ENCODE measurements around the gene ALKBH6.

The ALKBH6 gene

DNA sequence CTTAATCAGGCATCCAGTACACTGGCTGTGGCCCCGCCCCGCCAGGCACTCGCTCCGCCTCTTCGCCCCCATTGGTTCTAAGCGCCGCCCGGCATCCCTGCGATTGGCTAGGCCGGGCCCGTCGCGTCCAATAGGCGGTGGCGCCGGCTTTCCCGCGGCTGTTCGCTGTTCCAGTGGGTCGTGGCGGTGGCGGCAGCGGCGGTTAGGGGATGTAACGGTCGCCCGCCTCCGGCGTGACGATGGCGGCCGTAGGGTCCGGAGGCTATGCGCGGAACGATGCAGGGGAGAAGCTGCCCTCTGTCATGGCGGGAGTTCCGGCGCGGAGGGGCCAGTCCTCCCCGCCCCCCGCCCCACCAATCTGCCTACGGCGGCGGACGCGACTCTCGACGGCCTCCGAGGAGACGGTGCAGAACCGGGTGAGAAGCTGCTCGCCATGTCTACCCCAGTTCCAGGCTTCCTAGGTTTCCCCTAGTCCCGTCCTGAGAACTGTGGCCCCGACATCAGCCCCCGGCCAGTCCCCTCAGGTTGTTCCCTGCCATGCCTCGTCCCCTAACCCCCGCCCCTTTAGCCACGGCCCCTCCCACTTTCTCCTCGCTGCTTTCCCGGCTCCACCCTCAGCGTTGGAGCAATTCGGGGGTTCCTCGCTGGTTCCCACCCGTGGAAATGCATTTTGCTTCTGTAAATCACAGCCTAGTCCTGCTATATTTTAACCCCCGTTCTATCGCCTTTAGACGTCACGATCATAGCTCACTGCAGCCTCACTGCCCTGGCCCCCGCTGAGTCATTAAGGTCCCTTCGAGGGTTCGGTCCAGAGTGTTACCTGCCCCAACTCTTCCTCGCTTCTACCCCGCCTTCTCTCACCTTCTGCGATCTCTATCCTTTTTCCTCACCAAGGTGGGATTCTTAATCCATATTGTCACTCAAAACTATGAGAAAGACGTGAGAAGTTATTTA, 41.0 kb upstream of the ALKBH6 start, which contains the start of gene WDR62 (continued):
- TF ChIP-seq ZNF354C (tag by site-specific recombination; IDR thresholded peaks at IDR 0.05; ENCODE audit: borderline replicate concordance, low read depth) (no peak), SP7 (tag by site-specific recombination; IDR thresholded peaks at IDR 0.05) (peak; percentile 86), ZNF530 (tag by site-specific recombination; IDR thresholded peaks at IDR 0.05; ENCODE audit: low read depth) (no peak), ZNF184 (tag by site-specific recombination; IDR thresholded peaks at IDR 0.05) (no peak; the same call in 1 of the 2 replicates), ZNF677 (tag by site-specific recombination; IDR thresholded peaks at IDR 0.05) (peak; percentile 73), ZNF214 (tag by site-specific recombination; IDR thresholded peaks at IDR 0.05; ENCODE audit: borderline replicate concordance) (no peak), REST (tag by site-specific recombination; IDR thresholded peaks at IDR 0.05) (peak; percentile 7; the same call in 1 of the 2 replicates), ZNF510 (tag by site-specific recombination; IDR thresholded peaks at IDR 0.05; ENCODE audit: insufficient replicate concordance) (no peak), ZNF114 (tag by site-specific recombination; IDR thresholded peaks at IDR 0.05) (no peak), ZNF433 (tag by site-specific recombination; IDR thresholded peaks at IDR 0.05; ENCODE audit: low read depth) (no peak), ZNF16 (tag by site-specific recombination; IDR thresholded peaks at IDR 0.05; ENCODE audit: low read depth) (no peak), ZNF624 (tag by site-specific recombination; IDR thresholded peaks at IDR 0.05) (no peak), ZNF19 (tag by site-specific recombination; IDR thresholded peaks at IDR 0.05; ENCODE audit: low read depth) (no peak), ZNF701 (tag by site-specific recombination; IDR thresholded peaks at IDR 0.05) (0 out of 2 replicates have a peak, but pooled peaks have one; percentile 33), ZNF133 (tag by site-specific recombination; IDR thresholded peaks at IDR 0.05) (no peak), ZNF488 (tag by site-specific recombination; IDR thresholded peaks at IDR 0.05) (no peak), ZNF555 (tag by site-specific recombination; conservative IDR thresholded peaks at IDR 0.05) (no peak), ZNF660 (tag by site-specific recombination; IDR thresholded peaks at IDR 0.05) (peak; percentile 35; the same call in 1 of the 2 replicates), ZNF169 (tag by site-specific recombination; IDR thresholded peaks at IDR 0.05) (no peak), ZNF521 (tag by site-specific recombination; IDR thresholded peaks at IDR 0.05) (no peak), ZXDB (tag by site-specific recombination; IDR thresholded peaks at IDR 0.05) (peak; percentile 58; the same call in 1 of the 2 replicates), ZNF544 (tag by site-specific recombination; IDR thresholded peaks at IDR 0.05) (no peak), YY2 (tag by site-specific recombination; IDR thresholded peaks at IDR 0.05) (peak; percentile 97)
- TF ChIP-seq, protein P1, sequence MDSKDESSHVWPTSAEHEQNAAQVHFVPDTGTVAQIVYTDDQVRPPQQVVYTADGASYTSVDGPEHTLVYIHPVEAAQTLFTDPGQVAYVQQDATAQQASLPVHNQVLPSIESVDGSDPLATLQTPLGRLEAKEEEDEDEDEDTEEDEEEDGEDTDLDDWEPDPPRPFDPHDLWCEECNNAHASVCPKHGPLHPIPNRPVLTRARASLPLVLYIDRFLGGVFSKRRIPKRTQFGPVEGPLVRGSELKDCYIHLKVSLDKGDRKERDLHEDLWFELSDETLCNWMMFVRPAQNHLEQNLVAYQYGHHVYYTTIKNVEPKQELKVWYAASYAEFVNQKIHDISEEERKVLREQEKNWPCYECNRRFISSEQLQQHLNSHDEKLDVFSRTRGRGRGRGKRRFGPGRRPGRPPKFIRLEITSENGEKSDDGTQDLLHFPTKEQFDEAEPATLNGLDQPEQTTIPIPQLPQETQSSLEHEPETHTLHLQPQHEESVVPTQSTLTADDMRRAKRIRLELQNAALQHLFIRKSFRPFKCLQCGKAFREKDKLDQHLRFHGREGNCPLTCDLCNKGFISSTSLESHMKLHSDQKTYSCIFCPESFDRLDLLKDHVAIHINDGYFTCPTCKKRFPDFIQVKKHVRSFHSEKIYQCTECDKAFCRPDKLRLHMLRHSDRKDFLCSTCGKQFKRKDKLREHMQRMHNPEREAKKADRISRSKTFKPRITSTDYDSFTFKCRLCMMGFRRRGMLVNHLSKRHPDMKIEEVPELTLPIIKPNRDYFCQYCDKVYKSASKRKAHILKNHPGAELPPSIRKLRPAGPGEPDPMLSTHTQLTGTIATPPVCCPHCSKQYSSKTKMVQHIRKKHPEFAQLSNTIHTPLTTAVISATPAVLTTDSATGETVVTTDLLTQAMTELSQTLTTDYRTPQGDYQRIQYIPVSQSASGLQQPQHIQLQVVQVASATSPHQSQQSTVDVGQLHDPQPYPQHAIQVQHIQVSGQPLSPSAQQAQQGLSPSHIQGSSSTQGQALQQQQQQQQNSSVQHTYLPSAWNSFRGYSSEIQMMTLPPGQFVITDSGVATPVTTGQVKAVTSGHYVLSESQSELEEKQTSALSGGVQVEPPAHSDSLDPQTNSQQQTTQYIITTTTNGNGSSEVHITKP (tag by site-specific recombination; IDR thresholded peaks at IDR 0.05): 0 out of 2 replicates have a peak, but pooled peaks have one; percentile 9

Measured in HEK293 (cell line).